CD4-positive, CD25-positive, alpha-beta regulatory T cell (primary cell): ENCODE measurements around the gene PRICKLE1. TPM values are rescaled to one million over a fixed set of nuclear protein-coding genes. Genes with fewer than 3 reads are reported as not detected.

ENCODE experiments used
- ATAC-seq, 2 donors: fragments of 150-1000 bp; cut with Tn5 transposase; one replicate each; pipeline ENCODE4 v1.10.0; 2021; ENCODE audit warnings: low read depth in 2 of 2, moderate number of reproducible peaks in 2 of 2, moderate library complexity in 1 of 2
- DNase-seq, 3 donors: peaks; one replicate each; pipeline versions ENCODE4 v3.0.0 to v3.0.0-alpha.2; 2012 to 2022; ENCODE audit warnings: mixed read lengths in 1 of 3
- H3K27ac ChIP-seq: one replicate; pipeline ENCODE4 v1.7.0; 2013; ENCODE audit warnings: mild to moderate bottlenecking, low read length; ENCODE audit not compliant: insufficient read depth, poor library complexity, severe bottlenecking
- H3K27me3 ChIP-seq: one replicate; pipeline ENCODE4 v1.7.0; 2013; ENCODE audit warnings: low read length; ENCODE audit not compliant: control insufficient read depth, insufficient read depth
- H3K36me3 ChIP-seq: one replicate; pipeline ENCODE4 v1.7.0; 2013; ENCODE audit warnings: mild to moderate bottlenecking, low read length, moderate library complexity; ENCODE audit not compliant: control insufficient read depth, insufficient read depth
- H3K4me1 ChIP-seq: 2 replicates; pipeline ENCODE4 v1.7.0; 2013; ENCODE audit warnings: mild to moderate bottlenecking, low read length; ENCODE audit not compliant: insufficient read depth, control insufficient read depth, poor library complexity, severe bottlenecking
- H3K4me3 ChIP-seq: one replicate; pipeline ENCODE4 v1.7.0; 2013; ENCODE audit warnings: low read depth, mild to moderate bottlenecking, low read length, moderate library complexity
- H3K9me3 ChIP-seq, 2 experiments: 1 replicate in 1 of 2; 2 replicates in 1 of 2; pipeline ENCODE4 v1.7.0; 2013; ENCODE audit warnings: low read length in 2 of 2, mild to moderate bottlenecking in 1 of 2, moderate library complexity in 1 of 2; ENCODE audit not compliant: control insufficient read depth in 2 of 2
- H3K27ac Mint-ChIP-seq, 3 donors: one replicate each; pipeline ENCODE4 v1.8.0; 2020 to 2022; ENCODE audit warnings: mild to moderate bottlenecking in 3 of 3, mixed read lengths in 3 of 3, moderate library complexity in 2 of 3
- H3K27me3 Mint-ChIP-seq: one replicate; pipeline ENCODE4 v1.8.0; 2022; ENCODE audit warnings: mild to moderate bottlenecking, mixed read lengths
- H3K36me3 Mint-ChIP-seq: one replicate; pipeline ENCODE4 v1.8.0; 2020; ENCODE audit warnings: mixed read lengths
- H3K4me1 Mint-ChIP-seq, 4 donors: one replicate each; pipeline ENCODE4 v1.8.0; 2020 to 2022; ENCODE audit warnings: mixed read lengths in 4 of 4, mild to moderate bottlenecking in 1 of 4
- H3K4me3 Mint-ChIP-seq, 4 donors: one replicate each; pipeline ENCODE4 v1.8.0; 2020 to 2022; ENCODE audit warnings: mild to moderate bottlenecking in 4 of 4, mixed read lengths in 4 of 4, moderate library complexity in 3 of 4
- H3K9me3 Mint-ChIP-seq, 7 donors: one replicate each; pipeline ENCODE4 v1.8.0; 2020 to 2022; ENCODE audit warnings: mixed read lengths in 7 of 7, mild to moderate bottlenecking in 3 of 7, moderate library complexity in 2 of 7
- polyA plus RNA-seq, 4 donors: library from polyadenylated mRNA; unstranded; fragments of 300-500 nt; fragmentation: Illumina TruSeq; gene quantifications; one replicate each; pipeline ENCODE4 v1.2.3, GENCODE V29; 2021
- total RNA-seq: library from RNA; stranded (reverse); gene quantifications from one replicate; pipeline ENCODE4 v1.2.3, GENCODE V29; 2022

Gene PRICKLE1
- total RNA-seq, result 2.2 TPM
- under 1 TPM in 3 of 4 donors, not detected in 1; 0.05 to 0.76 (median 0.15) TPM for polyA plus RNA-seq

GRCh38 chr12:42589465-42590329 is at the start of gene PRICKLE1:
TSS of gene PRICKLE1 (minus strand) at chr12:42589746. CDS start at chr12:42472516, 117,230 bp downstream.
- Histone ChIP-seq H3K27me3 (peaks cover 26% of the 10 kb centered on the region), H3K4me1 (peaks cover 11% of the 10 kb centered on the region), H3K9me3 (no peaks in the 10 kb centered on the region), H3K36me3 (no peaks in the 10 kb centered on the region), H3K4me3 (no peak within 1 kb of the TSS), H3K27ac (no peak within 1 kb of the TSS)
- Mint-ChIP-seq H3K9me3 (peaks cover 0 to 6% (median 0%) of the 10 kb centered on the region in 7 donors), H3K4me1 (peaks cover 0 to 22% (median 2%) of the 10 kb centered on the region in 4 donors), H3K27ac (peak within 1 kb of the TSS in 1 of 3 donors; percentile 76), H3K27me3 (peaks cover 74% of the 10 kb centered on the region), H3K36me3 (no peaks in the 10 kb centered on the region), H3K4me3 (peak within 1 kb of the TSS; percentile 65 to 78 (median 71))
- DNase-seq (peak in 1 of 3 donors; percentile 44), ATAC-seq (no peak)

- Mint-ChIP-seq H3K27me3 (no peaks in the 10 kb centered on the region), H3K4me3 (no peak overlapping the region), H3K4me1 (no peaks in the 10 kb centered on the region), H3K9me3 (peaks cover 0 to 4% (median 0%) of the 10 kb centered on the region in 7 donors), H3K36me3 (no peaks in the 10 kb centered on the region), H3K27ac (no peak overlapping the region)
- Histone ChIP-seq H3K4me1 (no peaks in the 10 kb centered on the region), H3K4me3 (no peak overlapping the region), H3K36me3 (no peaks in the 10 kb centered on the region), H3K27me3 (no peaks in the 10 kb centered on the region), H3K27ac (no peak overlapping the region), H3K9me3 (no peaks in the 10 kb centered on the region)
- ATAC-seq (no peak), DNase-seq (no peak)
These were observed 49.2 kb upstream of the PRICKLE1 start for GRCh38 chr12:42638697-42639096.

- Histone ChIP-seq H3K4me3 (no peak overlapping the region), H3K4me1 (no peaks in the 10 kb centered on the region), H3K27ac (no peak overlapping the region), H3K9me3 (no peaks in the 10 kb centered on the region), H3K27me3 (no peaks in the 10 kb centered on the region), H3K36me3 (no peaks in the 10 kb centered on the region)
- Mint-ChIP-seq H3K27me3 (no peaks in the 10 kb centered on the region), H3K27ac (no peak overlapping the region), H3K36me3 (no peaks in the 10 kb centered on the region), H3K9me3 (peaks cover 0 to 4% (median 2%) of the 10 kb centered on the region in 7 donors), H3K4me1 (no peaks in the 10 kb centered on the region), H3K4me3 (no peak overlapping the region)
- DNase-seq (no peak), ATAC-seq (no peak)
These were observed 48.5 kb upstream of the PRICKLE1 start for GRCh38 chr12:42638011-42638410.

GRCh38 chr12:42636993-42637392 is 47.4 kb upstream of the PRICKLE1 start:
- peaks cover 0 to 4% (median 2%) of the 10 kb centered on the region in 7 donors for H3K9me3 Mint-ChIP-seq
- H3K4me3 Mint-ChIP-seq, result no peak overlapping the region
- H3K27me3 Mint-ChIP-seq, result no peaks in the 10 kb centered on the region
- Histone ChIP-seq H3K4me3 (no peak overlapping the region), H3K4me1 (no peaks in the 10 kb centered on the region), H3K9me3 (no peaks in the 10 kb centered on the region), H3K27ac (no peak overlapping the region), H3K36me3 (no peaks in the 10 kb centered on the region), H3K27me3 (no peaks in the 10 kb centered on the region)
- H3K4me1 Mint-ChIP-seq, result no peaks in the 10 kb centered on the region
- ATAC-seq (no peak), DNase-seq (no peak)
- no peak overlapping the region for H3K27ac Mint-ChIP-seq
- H3K36me3 Mint-ChIP-seq, result no peaks in the 10 kb centered on the region

- H3K9me3 Mint-ChIP-seq, result peaks cover 0 to 4% (median 1%) of the 10 kb centered on the region in 7 donors
- H3K9me3 ChIP-seq, result no peaks in the 10 kb centered on the region
- H3K4me3 ChIP-seq, result no peak overlapping the region
- no peak overlapping the region for H3K27ac ChIP-seq
- DNase-seq, result no peak
- H3K36me3 ChIP-seq, result no peaks in the 10 kb centered on the region
- H3K27me3 Mint-ChIP-seq, result no peaks in the 10 kb centered on the region
- H3K27me3 ChIP-seq, result no peaks in the 10 kb centered on the region
- no peak for ATAC-seq
- no peaks in the 10 kb centered on the region for H3K36me3 Mint-ChIP-seq
- H3K27ac Mint-ChIP-seq, result no peak overlapping the region
- no peak overlapping the region for H3K4me3 Mint-ChIP-seq
- H3K4me1 Mint-ChIP-seq, result no peaks in the 10 kb centered on the region
- H3K4me1 ChIP-seq, result no peaks in the 10 kb centered on the region
These were observed 44.0 kb upstream of the PRICKLE1 start for GRCh38 chr12:42633594-42633993.

GRCh38 chr12:42631513-42631912 is 42.0 kb upstream of the PRICKLE1 start:
- H3K36me3 ChIP-seq, result no peaks in the 10 kb centered on the region
- Mint-ChIP-seq H3K27ac (no peak overlapping the region), H3K27me3 (no peaks in the 10 kb centered on the region), H3K36me3 (no peaks in the 10 kb centered on the region), H3K4me1 (no peaks in the 10 kb centered on the region), H3K9me3 (peaks cover 0 to 2% (median 0%) of the 10 kb centered on the region in 7 donors), H3K4me3 (no peak overlapping the region)
- H3K4me3 ChIP-seq, result no peak overlapping the region
- no peaks in the 10 kb centered on the region for H3K9me3 ChIP-seq
- no peaks in the 10 kb centered on the region for H3K4me1 ChIP-seq
- H3K27ac ChIP-seq, result no peak overlapping the region
- DNase-seq (no peak), ATAC-seq (no peak)
- H3K27me3 ChIP-seq, result no peaks in the 10 kb centered on the region

- no peaks in the 10 kb centered on the region for H3K36me3 Mint-ChIP-seq
These were observed 40.8 kb upstream of the PRICKLE1 start for GRCh38 chr12:42630314-42630713.

GRCh38 chr12:42627151-42627550 is 37.6 kb upstream of the PRICKLE1 start:
- ATAC-seq (no peak), DNase-seq (no peak)
- Mint-ChIP-seq H3K27me3 (no peaks in the 10 kb centered on the region), H3K36me3 (no peaks in the 10 kb centered on the region), H3K4me1 (no peaks in the 10 kb centered on the region), H3K27ac (no peak overlapping the region), H3K9me3 (peaks cover 0 to 2% (median 0%) of the 10 kb centered on the region in 7 donors), H3K4me3 (no peak overlapping the region)
- Histone ChIP-seq H3K36me3 (no peaks in the 10 kb centered on the region), H3K9me3 (no peaks in the 10 kb centered on the region), H3K27me3 (no peaks in the 10 kb centered on the region), H3K4me1 (no peaks in the 10 kb centered on the region), H3K27ac (no peak overlapping the region), H3K4me3 (no peak overlapping the region)

More at GRCh38 chr12:42630314-42630713, 40.8 kb upstream of the PRICKLE1 start:
- Mint-ChIP-seq H3K9me3 (peaks cover 0 to 2% (median 0%) of the 10 kb centered on the region in 7 donors), H3K4me3 (no peak overlapping the region), H3K27me3 (no peaks in the 10 kb centered on the region), H3K4me1 (no peaks in the 10 kb centered on the region), H3K27ac (no peak overlapping the region)
- Histone ChIP-seq H3K27ac (no peak overlapping the region), H3K27me3 (no peaks in the 10 kb centered on the region), H3K36me3 (no peaks in the 10 kb centered on the region), H3K4me3 (no peak overlapping the region), H3K9me3 (no peaks in the 10 kb centered on the region), H3K4me1 (no peaks in the 10 kb centered on the region)
- DNase-seq (no peak), ATAC-seq (no peak)
